Measurements from ENCODE around the gene THAP7. TPM values are rescaled to one million over a fixed set of nuclear protein-coding genes. Genes with fewer than 3 reads are reported as not detected.
"Not testable (repeated sequence)": the region's sequence is repeated elsewhere in the genome, so short reads cannot be mapped to it uniquely, and the experiment has no call there.

THAP7 gene
- total RNA-seq, 4 donors from 2014 or later: 33.2 to 42.4 (median 39.1) TPM

GRCh38 chr22:21009638-21010425, 7.9 kb upstream of the THAP7 start:
- TF ChIP-seq, protein P1, sequence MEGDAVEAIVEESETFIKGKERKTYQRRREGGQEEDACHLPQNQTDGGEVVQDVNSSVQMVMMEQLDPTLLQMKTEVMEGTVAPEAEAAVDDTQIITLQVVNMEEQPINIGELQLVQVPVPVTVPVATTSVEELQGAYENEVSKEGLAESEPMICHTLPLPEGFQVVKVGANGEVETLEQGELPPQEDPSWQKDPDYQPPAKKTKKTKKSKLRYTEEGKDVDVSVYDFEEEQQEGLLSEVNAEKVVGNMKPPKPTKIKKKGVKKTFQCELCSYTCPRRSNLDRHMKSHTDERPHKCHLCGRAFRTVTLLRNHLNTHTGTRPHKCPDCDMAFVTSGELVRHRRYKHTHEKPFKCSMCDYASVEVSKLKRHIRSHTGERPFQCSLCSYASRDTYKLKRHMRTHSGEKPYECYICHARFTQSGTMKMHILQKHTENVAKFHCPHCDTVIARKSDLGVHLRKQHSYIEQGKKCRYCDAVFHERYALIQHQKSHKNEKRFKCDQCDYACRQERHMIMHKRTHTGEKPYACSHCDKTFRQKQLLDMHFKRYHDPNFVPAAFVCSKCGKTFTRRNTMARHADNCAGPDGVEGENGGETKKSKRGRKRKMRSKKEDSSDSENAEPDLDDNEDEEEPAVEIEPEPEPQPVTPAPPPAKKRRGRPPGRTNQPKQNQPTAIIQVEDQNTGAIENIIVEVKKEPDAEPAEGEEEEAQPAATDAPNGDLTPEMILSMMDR (IDR thresholded peaks at IDR 0.05): no peak
- TF ChIP-seq POLR2A (IDR thresholded peaks at IDR 0.05; ENCODE audit: low read depth) (no peak), POLR2AphosphoS5 (IDR thresholded peaks at IDR 0.05) (no peak)
- peaks cover 11 to 15% (median 13%) of the 10 kb centered on the region in 4 donors for H3K4me1 ChIP-seq
- no peaks in the 10 kb centered on the region for H3K36me3 ChIP-seq
- intact Hi-C loops (cut with DNase I): loop anchor here (10.0 kb wide), 1 partner anchor 45 kb away; the partner anchor contains the start of gene AIFM3
- H3K27me3 ChIP-seq: no peaks in the 10 kb centered on the region
- H3K27ac ChIP-seq (replicated peaks in 1 of 4): no peak overlapping the region
- H3K9me3 ChIP-seq: no peaks in the 10 kb centered on the region
- DNase-seq (ENCODE audit: extremely low spot score): no peak
- WGBS: 59% methylated on average over 10 of the region's 10 CpGs
- no peak overlapping the region for H3K4me3 ChIP-seq

DNA sequence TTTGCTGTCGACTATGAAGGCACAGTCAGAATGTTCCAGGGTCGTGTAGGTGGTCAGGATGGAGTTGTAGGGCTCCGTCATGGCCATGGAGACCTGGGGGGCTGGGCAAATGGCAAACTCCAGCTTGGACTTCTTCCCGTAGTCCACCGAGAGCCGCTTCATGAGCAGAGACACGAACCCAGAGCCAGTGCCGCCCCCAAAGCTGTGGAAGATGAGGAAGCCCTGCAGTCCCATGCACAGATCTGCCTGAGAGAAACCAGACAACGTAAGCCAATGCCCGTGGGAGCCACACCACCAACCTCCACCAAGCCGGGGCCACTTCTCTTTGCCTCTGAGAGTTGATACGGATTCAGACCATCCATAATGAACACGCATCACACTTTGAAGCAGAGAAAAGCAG, 7.3 kb upstream of the THAP7 start:
- H3K36me3 ChIP-seq; H3K27me3 ChIP-seq; H3K9me3 ChIP-seq; DNase-seq (ENCODE audit: extremely low spot score); H3K4me1 ChIP-seq; intact Hi-C loops (cut with DNase I); H3K4me3 ChIP-seq; H3K27ac ChIP-seq (replicated peaks in 1 of 4): not testable (repeated sequence)
- WGBS: 94% methylated on average over 10 of the region's 13 CpGs

DNA sequence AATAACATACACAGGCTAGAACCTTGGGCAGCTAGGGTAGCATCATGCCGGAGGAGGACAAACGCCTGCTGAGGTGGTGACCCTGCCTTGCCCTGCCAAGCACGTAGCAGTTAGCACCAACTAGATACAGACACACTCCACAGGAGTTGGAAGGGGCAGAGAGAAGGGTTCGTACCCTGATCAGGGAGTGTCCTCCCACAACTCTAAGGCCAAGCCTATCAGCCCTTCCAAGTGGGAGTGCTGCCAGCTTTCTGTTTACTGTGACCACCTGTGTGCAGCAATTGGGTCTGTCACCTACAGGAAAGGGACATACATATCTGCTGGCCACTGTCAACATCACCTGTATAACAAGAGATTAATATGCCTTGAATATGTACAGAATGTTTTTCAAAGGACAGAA, 1.9 kb upstream of the THAP7 start:
- H3K36me3 ChIP-seq: peaks cover 4 to 19% (median 17%) of the 10 kb centered on the region in 4 donors
- intact Hi-C loops (cut with DNase I): loop anchor here (5.0 kb wide), 1 partner anchor 86 kb away; the partner anchor contains the start of gene CRKL
- peak overlapping the region; percentile 98 to 100 (median 99) for H3K27ac ChIP-seq (replicated peaks in 1 of 4)
- DNase-seq (ENCODE audit: extremely low spot score): no peak
- 77% methylated on average over 4 of the region's 4 CpGs for WGBS
- no peaks in the 10 kb centered on the region for H3K9me3 ChIP-seq
- no peak overlapping the region for H3K4me3 ChIP-seq
- peaks cover 31 to 45% (median 37%) of the 10 kb centered on the region in 4 donors for H3K4me1 ChIP-seq
- H3K27me3 ChIP-seq: no peaks in the 10 kb centered on the region
- TF ChIP-seq EP300 (IDR thresholded peaks at IDR 0.05): no peak
- TF ChIP-seq, protein P1 (IDR thresholded peaks at IDR 0.05): no peak
- no peak for TF ChIP-seq POLR2AphosphoS5 (IDR thresholded peaks at IDR 0.05)
- no peak for TF ChIP-seq POLR2A (IDR thresholded peaks at IDR 0.05; ENCODE audit: low read depth)

- Histone ChIP-seq H3K27me3 (no peaks in the 10 kb centered on the region), H3K27ac (replicated peaks in 1 of 4) (peak overlapping the region; percentile 98 to 100 (median 99)), H3K4me3 (peak overlapping the region; percentile 70 to 91 (median 78)), H3K4me1 (peaks cover 31 to 47% (median 37%) of the 10 kb centered on the region in 4 donors), H3K9me3 (no peaks in the 10 kb centered on the region), H3K36me3 (peaks cover 10 to 45% (median 43%) of the 10 kb centered on the region in 4 donors)
- TF ChIP-seq, protein P1 (IDR thresholded peaks at IDR 0.05): no peak
- TF ChIP-seq POLR2A (IDR thresholded peaks at IDR 0.05; ENCODE audit: low read depth): no peak
- TF ChIP-seq EP300 (IDR thresholded peaks at IDR 0.05): no peak
- no peak for TF ChIP-seq POLR2AphosphoS5 (IDR thresholded peaks at IDR 0.05)
- DNase-seq (ENCODE audit: extremely low spot score): no peak
- WGBS: 0% methylated on average over 1 of the region's 26 CpGs
- intact Hi-C loops (cut with DNase I): loop anchor here (5.0 kb wide), 1 partner anchor 84 kb away; the partner anchor contains the start of gene CRKL
Measured at GRCh38 chr22:21000987-21001600, 824 bp downstream of the THAP7 start.

All from esophagus muscularis mucosa (tissue), 4 donors.